ENCODE results near the gene ABLIM3. TPM values are rescaled to one million over a fixed set of nuclear protein-coding genes. Genes with fewer than 3 reads are reported as not detected.

ABLIM3 gene
- total RNA-seq, 1 experiment from 2014 or later, result 12.9 TPM

GRCh38 chr5:149294872-149295829 lies 153.9 kb downstream of the ABLIM3 start:
- H3K9me3 ChIP-seq (ENCODE audit: control insufficient read depth, insufficient read depth, low read depth, low read length), result no peaks in the 10 kb centered on the region
- CTCF ChIA-PET, result no interaction called here
- no peak overlapping the region for H3K4me3 ChIP-seq (ENCODE audit: low read depth in 2 of 2, low read length in 2 of 2)
- ATAC-seq (no peak), DNase-seq (ENCODE audit: low read depth, low spot score) (no peak)
- no peaks in the 10 kb centered on the region for H3K36me3 ChIP-seq (ENCODE audit: control insufficient read depth, insufficient read depth, low read length)
- no peaks in the 10 kb centered on the region for H3K27me3 ChIP-seq (ENCODE audit: control insufficient read depth, insufficient read depth, low read length)
- POLR2A ChIA-PET, result no interaction called here
- intact Hi-C loops (cut with micrococcal nuclease; ENCODE audit: unreplicated experiment) (no loop called here), in situ Hi-C loops (cut with HindIII; ENCODE audit: low pct_unique_long_range_greater_than_20kb, low sequenced_read_pairs) (no loop called here)
- no TSS peak for BruUV-seq (replicated peaks)
- no peak for TF ChIP-seq POLR2AphosphoS5 (IDR thresholded peaks at IDR 0.05; ENCODE audit: low read depth, low read length)
- no peak for TF ChIP-seq CTCF (IDR thresholded peaks at IDR 0.05)
- no peak for TF ChIP-seq TCF7L2 (IDR thresholded peaks at IDR 0.05; ENCODE audit: low read depth, low read length)
- TF ChIP-seq REST (IDR thresholded peaks at IDR 0.05; ENCODE audit: insufficient read depth in 1 of 2, low read depth in 2 of 2, low read length in 1 of 2), result no peak
- TF ChIP-seq SIN3A (IDR thresholded peaks at IDR 0.05; ENCODE audit: borderline replicate concordance, insufficient read depth, low read depth, low read length), result no peak
- H3K27ac ChIP-seq (ENCODE audit: low read length), result no peak overlapping the region
- no peaks in the 10 kb centered on the region for H3K4me1 ChIP-seq (ENCODE audit: control insufficient read depth, insufficient read depth, low read length)

GRCh38 chr5:149297340-149298025 lies 156.2 kb downstream of the ABLIM3 start:
- TF ChIP-seq SIN3A (IDR thresholded peaks at IDR 0.05; ENCODE audit: borderline replicate concordance, insufficient read depth, low read depth, low read length) (no peak), CTCF (IDR thresholded peaks at IDR 0.05) (no peak), TCF7L2 (IDR thresholded peaks at IDR 0.05; ENCODE audit: low read depth, low read length) (no peak), POLR2AphosphoS5 (IDR thresholded peaks at IDR 0.05; ENCODE audit: low read depth, low read length) (no peak), REST (IDR thresholded peaks at IDR 0.05; ENCODE audit: insufficient read depth in 1 of 2, low read depth in 2 of 2, low read length in 1 of 2) (no peak)
- BruUV-seq (replicated peaks), result no TSS peak
- in situ Hi-C loops (cut with HindIII; ENCODE audit: low pct_unique_long_range_greater_than_20kb, low sequenced_read_pairs) (no loop called here), intact Hi-C loops (cut with micrococcal nuclease; ENCODE audit: unreplicated experiment) (no loop called here)
- Histone ChIP-seq H3K27ac (ENCODE audit: low read length) (no peak overlapping the region), H3K36me3 (ENCODE audit: control insufficient read depth, insufficient read depth, low read length) (no peaks in the 10 kb centered on the region), H3K27me3 (ENCODE audit: control insufficient read depth, insufficient read depth, low read length) (no peaks in the 10 kb centered on the region), H3K9me3 (ENCODE audit: control insufficient read depth, insufficient read depth, low read depth, low read length) (no peaks in the 10 kb centered on the region), H3K4me3 (ENCODE audit: low read depth in 2 of 2, low read length in 2 of 2) (no peak overlapping the region), H3K4me1 (ENCODE audit: control insufficient read depth, insufficient read depth, low read length) (no peaks in the 10 kb centered on the region)
- DNase-seq (ENCODE audit: low read depth, low spot score), result no peak
- ATAC-seq, result no peak; the same call in 1 of the 2 replicates
- CTCF ChIA-PET, result no interaction called here
- POLR2A ChIA-PET, result no interaction called here

Measured in Panc1 (cell line).